Activated CD8-positive, alpha-beta T cell treated with anti-CD3 and anti-CD28 coated beads, Interleukin-2, amount 10 ng/mL, durations not matched to agents 7 days and 5 days (primary cell): ENCODE measurements around the gene BCKDK. TPM values are rescaled to one million over a fixed set of nuclear protein-coding genes. Genes with fewer than 3 reads are reported as not detected.

Experiments used
- ATAC-seq: fragments of 150-1000 bp; cut with Tn5 transposase; one replicate; pipeline ENCODE4 v1.10.0; 2021; ENCODE audit warnings: moderate library complexity
- CTCF ChIA-PET: fragments of 350-600 bp; sonication (Branson Sonifier 250); formaldehyde crosslinking; loops from one replicate; lab custom pipeline; 2021; ENCODE audit warnings: antibody characterized with exemption; lab: Charles Lee
- POLR2A ChIA-PET: fragments of 350-600 bp; sonication (Branson Sonifier 250); formaldehyde crosslinking; loops from one replicate; lab custom pipeline; 2021; ENCODE audit warnings: antibody characterized with exemption; lab: Charles Lee
- DNase-seq: peaks from one replicate; pipeline ENCODE4 v3.0.0-alpha.2; 2020
- H3K27ac Mint-ChIP-seq: one replicate; pipeline ENCODE4 v1.8.0; 2021; ENCODE audit warnings: mild to moderate bottlenecking, mixed read lengths
- H3K27me3 Mint-ChIP-seq: one replicate; pipeline ENCODE4 v1.8.0; 2021; ENCODE audit warnings: low read depth, mixed read lengths
- H3K36me3 Mint-ChIP-seq: one replicate; pipeline ENCODE4 v1.8.0; 2021; ENCODE audit warnings: low read depth, mixed read lengths
- H3K4me1 Mint-ChIP-seq: one replicate; pipeline ENCODE4 v1.8.0; 2021; ENCODE audit warnings: low read depth, mixed read lengths
- H3K4me3 Mint-ChIP-seq: one replicate; pipeline ENCODE4 v1.8.0; 2021; ENCODE audit warnings: mild to moderate bottlenecking, mixed read lengths
- H3K9me3 Mint-ChIP-seq: one replicate; pipeline ENCODE4 v1.8.0; 2022; ENCODE audit warnings: mixed read lengths; ENCODE audit not compliant: insufficient read depth
- total RNA-seq, 2 experiments: library from RNA; stranded (reverse); gene quantifications; one replicate each; pipeline ENCODE4 v1.2.3, GENCODE V29; 2021

The BCKDK gene
- total RNA-seq, 2 experiments from 2014 or later = 38.9 TPM

DNA sequence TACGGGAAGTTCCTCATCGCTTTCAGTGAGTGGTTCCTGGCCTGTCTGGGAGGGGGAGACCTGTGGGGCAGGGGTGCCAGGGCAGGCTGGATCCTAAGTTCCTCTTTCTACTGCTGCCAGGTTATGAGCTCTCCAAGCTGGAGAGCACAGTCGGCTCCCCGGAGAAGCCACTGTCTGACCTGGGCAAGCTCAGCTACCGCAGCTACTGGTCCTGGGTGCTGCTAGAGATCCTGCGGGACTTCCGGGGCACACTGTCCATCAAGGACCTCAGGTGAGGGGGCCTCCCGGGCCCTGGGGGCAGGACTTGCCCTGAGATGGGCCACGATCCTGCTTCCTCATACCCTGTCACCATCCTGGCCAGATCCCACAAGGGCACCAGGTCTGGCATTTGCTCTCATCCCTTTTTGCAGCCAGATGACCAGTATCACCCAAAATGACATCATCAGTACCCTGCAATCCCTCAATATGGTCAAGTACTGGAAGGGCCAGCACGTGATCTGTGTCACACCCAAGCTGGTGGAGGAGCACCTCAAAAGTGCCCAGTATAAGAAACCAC lies 22.2 kb downstream of the BCKDK start:
- peaks cover 20% of the 10 kb centered on the region for H3K36me3 Mint-ChIP-seq
- H3K27me3 Mint-ChIP-seq = no peaks in the 10 kb centered on the region
- no peak overlapping the region for H3K27ac Mint-ChIP-seq
- H3K4me1 Mint-ChIP-seq = peaks cover 5% of the 10 kb centered on the region
- CTCF ChIA-PET = interaction anchor here (3.2 kb wide), 1 partner anchor 12 kb away, joined by 16 read pairs; no protein-coding TSS in a partner anchor
- POLR2A ChIA-PET = interaction anchor here (1.3 kb wide), 1 partner anchor 50 kb away, joined by 3 read pairs; the partner anchor contains the start of gene FUS
- H3K9me3 Mint-ChIP-seq = no peaks in the 10 kb centered on the region
- ATAC-seq = no peak
- no peak overlapping the region for H3K4me3 Mint-ChIP-seq
- DNase-seq = no peak

DNA sequence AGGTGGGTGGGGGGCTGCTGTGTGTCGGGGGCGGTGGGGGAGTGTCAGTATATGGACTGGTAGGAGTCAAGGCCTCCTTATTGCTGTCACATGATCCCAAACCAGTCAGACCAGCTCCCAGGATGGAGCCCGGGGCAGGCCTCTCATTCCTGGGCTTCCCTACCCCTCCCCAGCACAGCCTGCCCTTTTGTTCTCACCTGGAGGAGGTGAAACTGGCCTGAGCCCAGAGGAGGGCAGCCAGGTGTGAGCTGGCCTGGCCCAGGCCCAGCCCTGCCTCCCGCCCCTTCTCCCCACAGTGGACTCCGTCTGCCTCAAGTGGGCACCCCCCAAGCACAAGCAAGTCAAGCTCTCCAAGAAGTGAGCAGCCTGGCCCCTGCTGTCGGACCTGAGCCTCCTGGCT lies 22.7 kb downstream of the BCKDK start:
- H3K4me1 Mint-ChIP-seq = peaks cover 5% of the 10 kb centered on the region
- no peaks in the 10 kb centered on the region for H3K27me3 Mint-ChIP-seq
- ChIA-PET POLR2A (interaction anchor here (1.3 to 1.4 kb wide), 2 partner anchors 49 kb away, joined by 3 to 6 read pairs; partner anchors contain the start of gene FUS), CTCF (interaction anchor here (3.2 kb wide), 1 partner anchor 11 kb away, joined by 16 read pairs; no protein-coding TSS in a partner anchor)
- H3K27ac Mint-ChIP-seq = no peak overlapping the region
- no peak for ATAC-seq
- no peak for DNase-seq
- H3K9me3 Mint-ChIP-seq = no peaks in the 10 kb centered on the region
- no peak overlapping the region for H3K4me3 Mint-ChIP-seq
- peaks cover 20% of the 10 kb centered on the region for H3K36me3 Mint-ChIP-seq

DNA sequence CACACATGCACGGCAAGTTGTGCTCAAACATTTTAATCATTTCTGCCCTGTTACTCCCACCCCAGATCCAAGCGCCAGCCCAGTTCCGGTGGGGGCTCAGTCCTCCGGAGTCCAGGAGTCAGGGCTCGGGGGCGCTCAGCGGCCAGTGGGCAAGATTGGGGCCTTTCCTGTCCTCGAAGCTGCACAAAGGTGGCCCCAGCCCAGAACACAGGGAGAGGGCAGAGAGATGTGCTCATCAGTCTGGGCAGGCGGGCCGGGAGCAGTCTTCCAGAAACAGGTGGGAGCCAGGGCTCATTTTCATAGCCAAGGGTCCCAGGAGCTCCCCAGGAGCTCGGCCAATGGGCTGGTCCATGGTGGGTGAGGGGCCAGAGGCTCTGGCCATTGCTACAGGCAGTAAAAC lies 23.2 kb downstream of the BCKDK start:
- ATAC-seq = no peak

DNA sequence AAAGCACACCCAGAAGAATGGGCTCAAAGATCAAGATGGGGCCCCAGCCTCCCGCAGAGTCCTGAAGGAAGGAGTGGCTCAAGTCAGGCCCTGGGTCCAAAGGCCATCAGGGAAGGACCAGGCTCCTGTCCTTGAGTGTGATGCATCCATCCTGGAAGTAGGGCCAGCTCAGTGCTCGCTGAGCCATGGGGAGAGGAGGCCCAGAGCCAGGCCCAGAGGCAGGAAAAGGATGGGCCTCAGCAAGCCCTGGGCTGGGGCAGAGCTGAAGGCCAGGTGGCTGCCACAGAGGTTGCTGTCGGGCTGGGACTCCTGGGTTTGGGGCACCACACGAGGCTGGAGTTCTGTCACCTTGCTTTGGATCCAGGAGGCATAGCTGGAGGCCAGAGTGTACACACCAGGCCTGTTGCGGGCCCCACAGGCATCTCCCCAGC lies 23.7 kb downstream of the BCKDK start:
- H3K4me3 Mint-ChIP-seq = no peak overlapping the region
- ChIA-PET CTCF (interaction anchor here (1.3 kb wide), 1 partner anchor 10 kb away, joined by 3 read pairs; no protein-coding TSS in a partner anchor), POLR2A (interaction anchor here (1.4 kb wide), 1 partner anchor 48 kb away, joined by 6 read pairs; the partner anchor contains the start of gene FUS)

More for the DNA sequence above, 23.2 kb downstream of the BCKDK start:
- Mint-ChIP-seq H3K4me3 (no peak overlapping the region), H3K4me1 (peaks cover 5% of the 10 kb centered on the region), H3K36me3 (peaks cover 18% of the 10 kb centered on the region), H3K27me3 (no peaks in the 10 kb centered on the region), H3K9me3 (no peaks in the 10 kb centered on the region), H3K27ac (no peak overlapping the region)
- ChIA-PET POLR2A (interaction anchor here (1.4 kb wide), 1 partner anchor 49 kb away, joined by 6 read pairs; the partner anchor contains the start of gene FUS), CTCF (interaction anchor here (1.3 kb wide), 1 partner anchor 11 kb away, joined by 3 read pairs; no protein-coding TSS in a partner anchor)
- DNase-seq = no peak

DNA sequence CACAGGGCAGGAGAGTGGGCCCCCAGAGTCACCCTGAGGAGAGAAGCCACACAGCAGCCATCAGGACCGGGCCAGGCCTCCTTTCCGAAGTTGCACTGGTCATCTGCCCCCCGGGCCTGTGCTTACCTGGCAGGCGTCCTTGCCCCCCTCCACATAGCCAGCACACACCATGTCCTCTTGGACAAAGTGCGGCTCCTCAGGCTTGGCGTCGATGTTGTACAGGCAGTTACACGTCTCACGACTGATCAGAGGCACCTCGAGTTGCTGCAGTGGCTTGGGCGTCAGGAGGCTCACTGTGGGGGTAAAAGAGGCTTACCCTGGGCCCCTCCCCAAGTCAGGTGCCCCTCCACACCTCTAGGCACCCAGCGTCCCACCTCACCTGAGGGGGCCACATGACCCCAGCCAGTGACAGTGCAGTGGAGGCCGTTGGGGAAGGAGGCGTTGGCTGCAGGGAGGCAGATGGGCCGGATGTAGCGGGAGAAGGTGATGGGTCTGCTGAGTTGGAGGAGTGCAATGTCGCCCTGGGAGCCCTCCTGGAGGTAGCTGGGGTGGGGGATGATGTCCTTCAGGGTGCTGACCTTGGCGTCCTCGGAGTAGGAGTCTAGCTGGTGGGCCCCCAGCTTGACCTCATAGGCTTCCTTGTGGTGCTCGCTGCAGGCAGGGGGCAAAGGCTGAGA lies 24.3 kb downstream of the BCKDK start:
- CTCF ChIA-PET = interaction anchor here (1.0 to 1.3 kb wide), 2 partner anchors 10 kb away, joined by 3 read pairs; no protein-coding TSS in a partner anchor
- peaks cover 5% of the 10 kb centered on the region for H3K4me1 Mint-ChIP-seq

More for the DNA sequence above, 23.7 kb downstream of the BCKDK start:
- no peak for ATAC-seq
- Mint-ChIP-seq H3K36me3 (peaks cover 18% of the 10 kb centered on the region), H3K4me1 (peaks cover 5% of the 10 kb centered on the region), H3K27me3 (no peaks in the 10 kb centered on the region), H3K9me3 (no peaks in the 10 kb centered on the region), H3K27ac (no peak overlapping the region)
- DNase-seq = no peak

DNA sequence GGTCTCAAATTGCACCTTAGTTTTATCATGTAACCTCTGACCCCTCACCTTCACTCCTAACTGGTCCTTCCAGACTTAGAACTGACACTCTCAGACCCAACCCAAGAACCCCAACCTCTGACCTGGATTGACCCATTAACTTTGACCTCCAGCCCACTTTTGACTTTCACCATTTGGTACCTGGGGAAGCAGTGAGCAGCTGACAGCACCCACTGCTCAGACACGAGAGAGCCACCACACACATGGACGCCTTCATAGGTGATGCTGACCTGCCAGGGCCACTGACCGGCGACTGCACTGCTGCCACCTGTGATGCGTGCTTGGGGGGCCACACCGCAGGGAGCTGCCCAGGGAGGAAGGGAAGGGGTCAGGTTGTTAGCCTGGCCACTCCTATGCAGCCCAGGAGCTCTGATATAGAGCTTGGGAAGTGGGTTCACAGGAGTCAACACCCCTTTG lies 24.9 kb downstream of the BCKDK start:
- DNase-seq (no peak), ATAC-seq (no peak)
- Mint-ChIP-seq H3K9me3 (no peaks in the 10 kb centered on the region), H3K36me3 (peaks cover 13% of the 10 kb centered on the region), H3K27me3 (no peaks in the 10 kb centered on the region), H3K4me3 (no peak overlapping the region), H3K27ac (no peak overlapping the region), H3K4me1 (peaks cover 5% of the 10 kb centered on the region)
- CTCF ChIA-PET = interaction anchor here (1.0 kb wide), 1 partner anchor 9 kb away, joined by 3 read pairs; no protein-coding TSS in a partner anchor
- POLR2A ChIA-PET = no interaction called here

More for the DNA sequence above, 24.3 kb downstream of the BCKDK start:
- no peak overlapping the region for H3K27ac Mint-ChIP-seq
- peaks cover 18% of the 10 kb centered on the region for H3K36me3 Mint-ChIP-seq
- DNase-seq = no peak
- ATAC-seq = no peak
- H3K27me3 Mint-ChIP-seq = no peaks in the 10 kb centered on the region
- H3K9me3 Mint-ChIP-seq = no peaks in the 10 kb centered on the region
- no peak overlapping the region for H3K4me3 Mint-ChIP-seq
- POLR2A ChIA-PET = interaction anchor here (1.4 kb wide), 1 partner anchor 48 kb away, joined by 6 read pairs; the partner anchor contains the start of gene FUS

DNA sequence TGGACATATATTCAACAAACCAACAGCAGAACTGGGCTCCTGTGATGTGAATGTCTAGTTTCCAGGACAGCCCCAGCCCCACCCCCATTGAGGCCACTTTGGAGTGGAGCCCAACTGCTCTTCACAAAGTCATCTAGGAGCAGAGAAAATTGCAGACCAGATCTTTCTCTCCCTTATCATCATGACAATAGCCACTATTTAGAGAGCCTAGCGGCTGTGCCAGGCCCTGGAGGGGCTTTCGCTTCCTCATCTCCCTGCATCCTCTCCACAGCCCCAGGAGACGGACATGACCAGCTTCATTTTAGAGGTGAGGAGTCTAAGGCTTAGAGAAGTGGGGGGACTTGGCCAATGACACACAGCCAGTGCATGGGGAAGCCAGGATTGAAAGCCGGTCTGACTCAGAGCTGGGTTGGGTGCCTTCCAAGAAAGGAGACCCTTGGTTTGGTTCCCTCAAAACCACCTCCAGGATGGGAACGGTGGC lies 25.9 kb downstream of the BCKDK start:
- Mint-ChIP-seq H3K36me3 (peaks cover 7% of the 10 kb centered on the region), H3K27me3 (no peaks in the 10 kb centered on the region), H3K4me3 (no peak overlapping the region), H3K9me3 (no peaks in the 10 kb centered on the region), H3K4me1 (no peaks in the 10 kb centered on the region), H3K27ac (no peak overlapping the region)
- POLR2A ChIA-PET = interaction anchor here (1.6 kb wide), 1 partner anchor 17 kb away, joined by 4 read pairs; the partner anchor contains the start of gene KAT8
- DNase-seq (no peak), ATAC-seq (no peak)
- CTCF ChIA-PET = no interaction called here

DNA sequence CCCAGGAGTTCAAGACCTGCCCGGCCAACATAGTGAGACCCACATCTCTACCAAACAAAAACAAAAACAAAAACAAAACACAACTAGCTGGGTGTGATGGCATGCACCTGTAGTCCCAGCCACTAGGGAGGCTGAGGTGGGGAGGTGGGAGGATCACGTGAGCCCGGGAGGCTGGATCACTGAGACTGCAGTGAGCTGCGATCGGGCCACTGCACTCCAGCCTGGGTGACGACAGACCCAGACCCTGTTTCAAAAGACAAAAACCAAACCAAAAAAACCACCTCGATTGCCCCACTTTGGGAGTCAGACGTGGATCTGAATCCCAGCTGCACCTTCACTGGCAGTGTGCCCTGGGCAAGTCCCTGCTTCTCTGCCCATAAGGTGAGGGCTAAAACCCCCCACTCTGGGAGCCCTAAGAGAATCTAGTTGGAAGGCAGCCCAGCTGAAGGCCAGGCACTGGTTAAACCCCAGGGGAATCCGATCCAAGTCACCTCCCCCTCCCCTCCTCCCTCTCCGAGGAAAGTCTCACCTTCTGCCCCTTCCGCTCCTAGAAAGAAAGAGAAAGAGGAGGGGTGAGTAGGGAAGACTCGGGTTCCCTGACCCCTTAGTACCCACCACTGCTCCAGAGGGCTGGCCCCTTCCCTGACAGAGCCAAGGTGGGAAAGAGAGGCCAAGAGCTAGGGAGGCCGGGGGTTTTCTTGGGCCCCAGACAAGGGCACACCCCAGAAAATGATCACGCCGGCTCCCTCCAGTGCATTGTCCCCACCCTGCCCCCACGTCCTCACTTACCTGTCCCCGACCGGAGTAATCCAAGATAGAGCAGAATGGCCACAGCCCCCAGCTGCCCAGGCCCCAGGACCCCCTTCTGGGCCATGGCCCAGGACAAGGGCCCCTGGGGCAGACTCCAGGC lies 26.7 kb downstream of the BCKDK start:
- H3K9me3 Mint-ChIP-seq = no peaks in the 10 kb centered on the region
- no peaks in the 10 kb centered on the region for H3K27me3 Mint-ChIP-seq
- no peak overlapping the region for H3K27ac Mint-ChIP-seq
- H3K36me3 Mint-ChIP-seq = peaks cover 7% of the 10 kb centered on the region
- H3K4me3 Mint-ChIP-seq = no peak overlapping the region
- POLR2A ChIA-PET = interaction anchor here (1.6 kb wide), 1 partner anchor 17 kb away, joined by 4 read pairs; the partner anchor contains the start of gene KAT8
- CTCF ChIA-PET = no interaction called here
- ATAC-seq = no peak
- no peak for DNase-seq
- no peaks in the 10 kb centered on the region for H3K4me1 Mint-ChIP-seq

DNA sequence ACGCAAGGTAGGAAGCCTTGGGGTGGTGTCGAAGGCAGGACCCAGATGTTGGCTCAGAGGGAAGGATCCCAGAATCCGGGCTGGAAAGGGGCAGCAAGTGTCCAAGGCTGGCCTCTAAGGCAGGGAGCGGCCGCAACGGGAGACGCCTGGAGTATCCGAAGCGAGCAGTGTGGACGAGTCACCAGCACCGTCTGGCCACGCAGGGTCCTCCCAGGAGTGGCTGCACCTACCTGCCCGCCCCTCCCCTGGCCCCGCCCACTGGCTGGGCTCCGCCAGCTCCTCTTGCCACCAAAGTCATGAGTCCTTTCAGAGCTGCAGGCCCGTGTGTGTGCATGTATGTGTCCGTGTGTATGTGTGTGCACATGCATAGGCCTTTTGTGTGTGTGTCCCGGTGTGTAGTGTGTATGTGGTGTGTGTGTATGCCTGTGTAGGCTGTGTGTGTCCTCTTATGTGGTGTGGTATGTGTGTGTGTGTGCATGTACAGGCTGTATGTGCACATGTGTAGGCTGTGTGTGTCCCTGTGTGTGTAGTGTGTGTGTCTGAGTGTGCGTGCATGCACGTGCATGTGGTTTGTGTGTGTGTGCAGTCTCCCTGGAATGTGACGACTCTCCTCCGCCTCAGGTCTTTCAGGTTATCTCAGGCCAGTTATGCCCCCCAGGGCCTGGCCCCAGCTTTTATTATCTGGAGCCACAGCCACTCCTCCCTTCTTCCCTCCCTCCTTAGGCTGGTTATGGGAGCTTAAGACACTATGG lies 27.5 kb downstream of the BCKDK start, which contains the start of gene PRSS8:
PRSS8 (minus strand) TSS at position 193 of the 752 bp plus-strand sequence. CDS start 229 bp downstream, outside the sequence.
- Mint-ChIP-seq H3K9me3 (no peaks in the 10 kb centered on the region), H3K36me3 (peaks cover 4% of the 10 kb centered on the region), H3K27me3 (no peaks in the 10 kb centered on the region), H3K27ac (no peak within 1 kb of the TSS), H3K4me1 (no peaks in the 10 kb centered on the region), H3K4me3 (no peak within 1 kb of the TSS)
- DNase-seq (no peak), ATAC-seq (no peak)
- ChIA-PET POLR2A (interaction anchor here (1.6 kb wide), 1 partner anchor 18 kb away, joined by 4 read pairs; the partner anchor contains the start of gene KAT8), CTCF (interaction anchor here (0.6 kb wide), 1 partner anchor 16 kb away, joined by 3 read pairs; no protein-coding TSS in a partner anchor)

DNA sequence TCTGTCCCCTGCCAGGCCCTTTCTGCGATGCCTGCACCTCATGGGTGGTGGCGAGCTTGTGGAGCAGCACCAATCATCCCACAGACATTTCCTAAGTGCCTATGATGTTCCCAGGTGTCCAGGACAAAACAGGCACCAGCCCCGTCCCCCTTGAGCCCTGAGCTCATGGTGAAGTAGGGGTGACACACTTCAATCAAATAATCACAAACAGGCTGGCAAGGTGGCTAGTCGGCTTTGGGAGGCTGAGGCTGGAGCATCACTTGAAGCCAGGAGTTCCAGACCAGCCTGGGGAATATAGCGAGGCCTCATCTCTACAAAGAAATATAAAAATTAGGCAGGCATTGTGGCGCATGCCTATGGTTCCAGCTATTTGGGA lies 28.1 kb downstream of the BCKDK start:
- Mint-ChIP-seq H3K36me3 (peaks cover under 1% of the 10 kb centered on the region), H3K27ac (no peak overlapping the region), H3K27me3 (no peaks in the 10 kb centered on the region), H3K9me3 (no peaks in the 10 kb centered on the region), H3K4me1 (peaks cover under 1% of the 10 kb centered on the region), H3K4me3 (no peak overlapping the region)
- DNase-seq = no peak
- no peak for ATAC-seq
- CTCF ChIA-PET = interaction anchor here (0.6 kb wide), 1 partner anchor 15 kb away, joined by 3 read pairs; no protein-coding TSS in a partner anchor
- POLR2A ChIA-PET = no interaction called here
